Measurements from ENCODE around the gene TSNAXIP1.

GRCh38 chr16:67872631-67873434 lies 66.1 kb downstream of the TSNAXIP1 start, which contains the start of gene EDC4:
- no peak for TF ChIP-seq CTCF (IDR thresholded peaks at IDR 0.05)
- TF ChIP-seq ZFX (IDR thresholded peaks at IDR 0.05; ENCODE audit: borderline replicate concordance), result no peak

All from 22Rv1 (cell line).